Measurements from ENCODE around the gene FBN1. TPM values are rescaled to one million over a fixed set of nuclear protein-coding genes. Genes with fewer than 3 reads are reported as not detected.
A peak's percentile ranks its signal among the peaks of the same experiment; 100 is the strongest.

The FBN1 gene
- total RNA-seq, 4 donors from 2014 or later = 153 to 266 (median 203) TPM

- peak overlapping the region in 3 of 4 donors; percentile 48 to 77 (median 77) for H3K27ac ChIP-seq
- WGBS, 2 donors (ENCODE audit: low coverage in 1 of 2) = 77 to 80% methylated on average over 3 of the region's 3 CpGs
- ATAC-seq = no peak
- no peaks in the 10 kb centered on the region for H3K9me3 ChIP-seq
- H3K36me3 ChIP-seq = peaks cover 3 to 24% of the 10 kb centered on the region in 2 donors
- no peaks in the 10 kb centered on the region for H3K27me3 ChIP-seq
- H3K4me1 ChIP-seq = peaks cover 10 to 98% (median 18%) of the 10 kb centered on the region in 3 donors
- H3K4me3 ChIP-seq = no peak overlapping the region
- TF ChIP-seq CTCF (IDR thresholded peaks at IDR 0.05) (no peak), POLR2AphosphoS5 (IDR thresholded peaks at IDR 0.05) (no peak), POLR2A (IDR thresholded peaks at IDR 0.05) (no peak), EP300 (IDR thresholded peaks at IDR 0.05) (no peak)
Measured at GRCh38 chr15:48614051-48614450, 31.5 kb downstream of the FBN1 start.

- H3K27ac ChIP-seq = peak overlapping the region in 1 of 4 donors; percentile 18
- H3K9me3 ChIP-seq = no peaks in the 10 kb centered on the region
- 57 to 87% methylated on average over 2 to 3 of the region's 3 CpGs for WGBS, 2 donors (ENCODE audit: low coverage in 1 of 2)
- H3K4me1 ChIP-seq = peaks cover 3 to 68% (median 6%) of the 10 kb centered on the region in 3 donors
- TF ChIP-seq CTCF (IDR thresholded peaks at IDR 0.05) = no peak
- TF ChIP-seq EP300 (IDR thresholded peaks at IDR 0.05) = no peak
- TF ChIP-seq POLR2A (IDR thresholded peaks at IDR 0.05) = no peak
- no peak for TF ChIP-seq POLR2AphosphoS5 (IDR thresholded peaks at IDR 0.05)
- H3K4me3 ChIP-seq = no peak overlapping the region
- no peak for ATAC-seq
- peaks cover 3 to 49% of the 10 kb centered on the region in 2 donors for H3K36me3 ChIP-seq
- no peaks in the 10 kb centered on the region for H3K27me3 ChIP-seq
Measured at GRCh38 chr15:48609486-48609885, 36.0 kb downstream of the FBN1 start.

- Histone ChIP-seq H3K27me3 (no peaks in the 10 kb centered on the region), H3K4me3 (no peak overlapping the region), H3K4me1 (peaks cover 5 to 68% (median 10%) of the 10 kb centered on the region in 3 donors), H3K36me3 (peaks cover 3 to 49% of the 10 kb centered on the region in 2 donors), H3K27ac (no peak overlapping the region), H3K9me3 (no peaks in the 10 kb centered on the region)
- WGBS, 2 donors (ENCODE audit: low coverage in 1 of 2) = 91 to 100% methylated on average over 1 to 3 of the region's 3 CpGs
- ATAC-seq = no peak
- TF ChIP-seq POLR2A (IDR thresholded peaks at IDR 0.05) = no peak
Measured at GRCh38 chr15:48607846-48608245, 37.7 kb downstream of the FBN1 start.

- TF ChIP-seq EP300 (IDR thresholded peaks at IDR 0.05) (no peak), POLR2AphosphoS5 (IDR thresholded peaks at IDR 0.05) (no peak), POLR2A (IDR thresholded peaks at IDR 0.05) (no peak), CTCF (IDR thresholded peaks at IDR 0.05) (no peak)
Measured at GRCh38 chr15:48604567-48604966, 40.9 kb downstream of the FBN1 start.

GRCh38 chr15:48603922-48604321, 41.6 kb downstream of the FBN1 start:
- Histone ChIP-seq H3K4me3 (no peak overlapping the region), H3K9me3 (no peaks in the 10 kb centered on the region), H3K36me3 (peaks cover 0 to 39% of the 10 kb centered on the region in 2 donors), H3K27me3 (no peaks in the 10 kb centered on the region), H3K4me1 (peaks cover 8 to 50% (median 17%) of the 10 kb centered on the region in 3 donors), H3K27ac (peak overlapping the region in 2 of 4 donors; percentile 26 to 43)
- ATAC-seq = no peak
- TF ChIP-seq EP300 (IDR thresholded peaks at IDR 0.05) = no peak
- TF ChIP-seq POLR2A (IDR thresholded peaks at IDR 0.05) = no peak
- no peak for TF ChIP-seq POLR2AphosphoS5 (IDR thresholded peaks at IDR 0.05)
- TF ChIP-seq CTCF (IDR thresholded peaks at IDR 0.05) = no peak
- WGBS, 2 donors (ENCODE audit: low coverage in 1 of 2) = 22 to 42% methylated on average over 1 to 3 of the region's 3 CpGs

More at GRCh38 chr15:48604567-48604966, 40.9 kb downstream of the FBN1 start:
- no peak for ATAC-seq
- Histone ChIP-seq H3K27ac (peak overlapping the region in 2 of 4 donors; percentile 26 to 49), H3K4me1 (peaks cover 8 to 57% (median 17%) of the 10 kb centered on the region in 3 donors), H3K36me3 (peaks cover 0 to 39% of the 10 kb centered on the region in 2 donors), H3K27me3 (no peaks in the 10 kb centered on the region), H3K4me3 (no peak overlapping the region), H3K9me3 (no peaks in the 10 kb centered on the region)
